BJ (cell line): ENCODE results near the gene KRTAP10-1. TPM values are rescaled to one million over a fixed set of nuclear protein-coding genes. Genes with fewer than 3 reads are reported as not detected.

Experiments
- CTCF ChIA-PET: fragments of 350-600 bp; formaldehyde crosslinking; extraction: SDS; loops from one replicate; lab custom pipeline; 2021; ENCODE audit warnings: antibody characterized with exemption, inconsistent platforms; lab: Yijun Ruan, JAX
- POLR2A ChIA-PET: fragments of 300-600 bp; sonication (Branson Sonifier 250); formaldehyde crosslinking; extraction: SDS; loops from one replicate; lab custom pipeline; 2021; ENCODE audit warnings: antibody characterized with exemption; lab: Charles Lee
- DNase-seq: peaks from one replicate; pipeline ENCODE4 v3.0.0-alpha.2; 2011; ENCODE audit warnings: low read depth
- H3K27me3 ChIP-seq: 2 replicates; pipeline ENCODE4 v1.6.0; 2011; ENCODE audit warnings: low read length; ENCODE audit not compliant: control insufficient read depth, insufficient read depth
- H3K36me3 ChIP-seq: 2 replicates; pipeline ENCODE4 v1.5.1; 2011; ENCODE audit warnings: low read length; ENCODE audit not compliant: control insufficient read depth, insufficient read depth
- H3K4me3 ChIP-seq: 2 replicates; pipeline ENCODE4 v1.5.1; 2011; ENCODE audit warnings: low read depth, mild to moderate bottlenecking, control low read depth, low read length
- CTCF ChIP-seq: IDR thresholded peaks from 2 replicates; pipeline ENCODE4 v1.5.1; 2011; ENCODE audit warnings: low read depth, mild to moderate bottlenecking, control low read depth, inconsistent platforms, low read length, moderate library complexity; ENCODE audit not compliant: insufficient read depth
- polyA plus RNA-seq: library from polyadenylated mRNA; depleted of rRNA; stranded (reverse); fragments of >200 nt; gene quantifications from 2 replicates; pipeline ENCODE4 v1.2.3, GENCODE V29; 2011; rRNA removed

KRTAP10-1 gene
- polyA plus RNA-seq, 1 experiment: not detected

GRCh38 chr21:44492567-44493385, 47.2 kb downstream of the KRTAP10-1 start:
- ChIA-PET CTCF (no interaction called here), POLR2A (no interaction called here)
- H3K27me3 ChIP-seq: no peaks in the 10 kb centered on the region; the same call in 1 of the 2 replicates
- DNase-seq: no peak
- no peak for TF ChIP-seq CTCF
- no peak overlapping the region for H3K4me3 ChIP-seq
- H3K36me3 ChIP-seq: no peaks in the 10 kb centered on the region

- POLR2A ChIA-PET: no interaction called here
- Histone ChIP-seq H3K36me3 (no peaks in the 10 kb centered on the region), H3K27me3 (no peaks in the 10 kb centered on the region; the same call in 1 of the 2 replicates), H3K4me3 (no peak overlapping the region)
- DNase-seq: no peak
- CTCF ChIA-PET: interaction anchor here (0.6 to 1.6 kb wide), 4 partner anchors 11 to 303 kb away, joined by 3 to 5 read pairs (median 4); no protein-coding TSS in a partner anchor
- no peak for TF ChIP-seq CTCF
Observed at GRCh38 chr21:44490816-44491215, 49.2 kb downstream of the KRTAP10-1 start.

- DNase-seq: no peak
- Histone ChIP-seq H3K27me3 (no peaks in the 10 kb centered on the region), H3K4me3 (no peak overlapping the region), H3K36me3 (no peaks in the 10 kb centered on the region)
- POLR2A ChIA-PET: no interaction called here
- TF ChIP-seq CTCF: no peak
- CTCF ChIA-PET: interaction anchor here (0.8 to 1.6 kb wide), 4 partner anchors 9 to 303 kb away, joined by 4 to 5 read pairs (median 4); no protein-coding TSS in a partner anchor
Observed at GRCh38 chr21:44490405-44490804, 49.6 kb downstream of the KRTAP10-1 start.

GRCh38 chr21:44489962-44490361, 50.0 kb downstream of the KRTAP10-1 start:
- no peak overlapping the region for H3K4me3 ChIP-seq
- H3K36me3 ChIP-seq: no peaks in the 10 kb centered on the region
- no peaks in the 10 kb centered on the region for H3K27me3 ChIP-seq
- no peak for DNase-seq
- ChIA-PET POLR2A (no interaction called here), CTCF (interaction anchor here (0.6 to 1.6 kb wide), 6 partner anchors 9 to 303 kb away, joined by 3 to 5 read pairs (median 4); no protein-coding TSS in a partner anchor)
- no peak for TF ChIP-seq CTCF

Other genes starting within 250 kb of the KRTAP10-1 start
- gene PFKL, start 240.1 kb downstream of the KRTAP10-1 start, polyA plus RNA-seq: 85.9 and 152 TPM in 2 replicates
- gene CFAP410, start 200.8 kb downstream of the KRTAP10-1 start, polyA plus RNA-seq: 8.4 and 13.5 TPM in 2 replicates
- not detected in 2 replicates for gene TRPM2, start 186.6 kb downstream of the KRTAP10-1 start, polyA plus RNA-seq
- 0.42 and 0.59 TPM in 2 replicates for gene LRRC3, start 84.7 kb downstream of the KRTAP10-1 start, polyA plus RNA-seq
- not detected in 2 replicates for gene KRTAP10-2, start 11.3 kb upstream of the KRTAP10-1 start, polyA plus RNA-seq
- gene KRTAP10-3, start 18.6 kb upstream of the KRTAP10-1 start, polyA plus RNA-seq: not detected in 2 replicates
- not detected in 2 replicates for gene KRTAP10-4, start 33.5 kb upstream of the KRTAP10-1 start, polyA plus RNA-seq
- not detected in 2 replicates for gene KRTAP10-5, start 40.4 kb upstream of the KRTAP10-1 start, polyA plus RNA-seq
- gene KRTAP10-6, start 52.3 kb upstream of the KRTAP10-1 start, polyA plus RNA-seq: not detected in 2 replicates
- not detected in 2 replicates for gene KRTAP10-7, start 60.4 kb upstream of the KRTAP10-1 start, polyA plus RNA-seq
- not detected in 2 replicates for gene KRTAP10-8, start 71.9 kb upstream of the KRTAP10-1 start, polyA plus RNA-seq
- gene KRTAP10-9, start 86.9 kb upstream of the KRTAP10-1 start, polyA plus RNA-seq: not detected in 2 replicates
- gene KRTAP10-10, start 97.2 kb upstream of the KRTAP10-1 start, polyA plus RNA-seq: not detected in 2 replicates
- not detected in 2 replicates for gene KRTAP10-11, start 106.2 kb upstream of the KRTAP10-1 start, polyA plus RNA-seq
- not detected in 2 replicates for gene KRTAP12-4, start 114.5 kb upstream of the KRTAP10-1 start, polyA plus RNA-seq
- not detected in 2 replicates for gene KRTAP12-3, start 117.7 kb upstream of the KRTAP10-1 start, polyA plus RNA-seq
- not detected in 2 replicates for gene KRTAP12-2, start 126.7 kb upstream of the KRTAP10-1 start, polyA plus RNA-seq
- not detected in 2 replicates for gene KRTAP12-1, start 142.0 kb upstream of the KRTAP10-1 start, polyA plus RNA-seq
- not detected in 2 replicates for gene KRTAP10-12, start 157.0 kb upstream of the KRTAP10-1 start, polyA plus RNA-seq
- gene TSPEAR, start 171.4 kb upstream of the KRTAP10-1 start, polyA plus RNA-seq: not detected in 2 replicates